ENCODE results near the gene CDCP1.
A peak's percentile ranks its signal among the peaks of the same experiment; 100 is the strongest.
"Not testable (repeated sequence)": the region's sequence is repeated elsewhere in the genome, so short reads cannot be mapped to it uniquely, and the experiment has no call there.

The CDCP1 gene

GRCh38 chr3:45083023-45083422, 63.2 kb downstream of the CDCP1 start:
- no peak overlapping the region for H3K4me3 ChIP-seq (ENCODE audit: low read depth, low read length)
- peaks cover 21% of the 10 kb centered on the region for H3K4me1 ChIP-seq (ENCODE audit: control insufficient read depth, insufficient read depth, low read length, unreplicated experiment)
- H3K27me3 ChIP-seq (ENCODE audit: insufficient read depth, low read length) = no peaks in the 10 kb centered on the region
- H3K36me3 ChIP-seq (ENCODE audit: insufficient read depth, low read length) = no peaks in the 10 kb centered on the region
- H3K79me2 ChIP-seq (ENCODE audit: control insufficient read depth, insufficient read depth, low read length, unreplicated experiment) = no peaks in the 10 kb centered on the region
- H2AFZ ChIP-seq (ENCODE audit: low read length, unreplicated experiment) = no peak overlapping the region
- no peak overlapping the region for H3K27ac ChIP-seq (ENCODE audit: low read depth, low read length)

DNA sequence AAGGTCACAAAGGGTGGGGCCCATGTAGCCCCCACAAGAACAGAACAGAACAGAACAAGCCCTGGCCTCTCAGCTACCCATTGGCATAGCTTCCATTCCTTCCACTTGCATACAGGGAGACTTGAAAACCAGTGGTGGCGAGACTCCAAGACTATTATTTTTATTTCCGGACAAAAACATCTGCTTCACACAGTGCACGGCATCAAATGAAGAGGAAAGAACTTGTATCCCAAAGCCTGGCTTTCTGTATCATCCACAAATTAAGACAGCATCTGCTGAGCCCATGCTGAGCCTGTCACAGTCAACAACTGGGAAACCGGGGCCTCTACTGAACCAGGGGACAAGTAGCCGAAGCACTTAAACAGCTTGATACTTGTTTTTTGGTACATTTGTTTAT, 64.0 kb downstream of the CDCP1 start:
- Histone ChIP-seq H2AFZ (ENCODE audit: low read length, unreplicated experiment) (no peak overlapping the region), H3K27ac (ENCODE audit: low read depth, low read length) (no peak overlapping the region), H3K27me3 (ENCODE audit: insufficient read depth, low read length) (no peaks in the 10 kb centered on the region), H3K4me1 (ENCODE audit: control insufficient read depth, insufficient read depth, low read length, unreplicated experiment) (peaks cover 21% of the 10 kb centered on the region), H3K36me3 (ENCODE audit: insufficient read depth, low read length) (no peaks in the 10 kb centered on the region), H3K4me3 (ENCODE audit: low read depth, low read length) (no peak overlapping the region), H3K79me2 (ENCODE audit: control insufficient read depth, insufficient read depth, low read length, unreplicated experiment) (no peaks in the 10 kb centered on the region)

DNA sequence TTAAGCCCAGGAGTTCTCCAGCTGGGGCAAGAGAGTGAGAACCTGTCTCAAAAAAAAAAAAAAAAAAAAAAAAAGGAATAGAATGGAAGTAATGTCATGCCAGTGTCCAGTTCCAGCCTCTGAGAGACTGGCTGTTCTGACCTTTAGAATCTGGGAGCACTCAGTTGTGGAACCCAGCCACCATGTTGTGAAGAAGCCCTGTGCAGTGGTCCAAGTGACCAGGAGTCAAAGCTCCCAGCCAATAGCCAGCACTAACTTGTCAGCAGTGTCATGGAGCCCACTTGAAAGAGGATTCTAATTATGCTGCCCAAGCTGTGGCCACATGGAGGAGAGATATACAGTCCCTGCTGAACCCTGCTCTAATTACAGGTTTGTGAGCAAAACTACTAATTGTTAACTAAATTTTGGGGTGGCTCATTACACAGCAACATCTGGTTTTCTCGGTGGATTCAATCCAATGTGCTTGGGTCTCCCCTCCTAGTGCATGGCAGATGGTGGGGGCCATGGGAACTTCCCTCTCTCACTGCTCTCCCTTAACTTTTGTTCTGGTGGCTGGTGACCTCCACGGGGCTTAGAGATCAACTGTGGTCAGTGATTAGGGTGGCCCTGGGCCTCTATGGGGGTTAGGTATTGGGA, 64.6 kb downstream of the CDCP1 start:
- H3K4me3 ChIP-seq (ENCODE audit: low read depth, low read length) = no peak overlapping the region
- no peaks in the 10 kb centered on the region for H3K36me3 ChIP-seq (ENCODE audit: insufficient read depth, low read length)
- H3K4me1 ChIP-seq (ENCODE audit: control insufficient read depth, insufficient read depth, low read length, unreplicated experiment) = peaks cover 21% of the 10 kb centered on the region
- no peaks in the 10 kb centered on the region for H3K79me2 ChIP-seq (ENCODE audit: control insufficient read depth, insufficient read depth, low read length, unreplicated experiment)
- no peaks in the 10 kb centered on the region for H3K27me3 ChIP-seq (ENCODE audit: insufficient read depth, low read length)
- H3K27ac ChIP-seq (ENCODE audit: low read depth, low read length) = no peak overlapping the region
- no peak overlapping the region for H2AFZ ChIP-seq (ENCODE audit: low read length, unreplicated experiment)

- no peaks in the 10 kb centered on the region for H3K36me3 ChIP-seq (ENCODE audit: insufficient read depth, low read length)
- H3K4me3 ChIP-seq (ENCODE audit: low read depth, low read length) = no peak overlapping the region
- no peak overlapping the region for H3K27ac ChIP-seq (ENCODE audit: low read depth, low read length)
- H3K79me2 ChIP-seq (ENCODE audit: control insufficient read depth, insufficient read depth, low read length, unreplicated experiment) = no peaks in the 10 kb centered on the region
- H2AFZ ChIP-seq (ENCODE audit: low read length, unreplicated experiment) = no peak overlapping the region
- peaks cover 21% of the 10 kb centered on the region for H3K4me1 ChIP-seq (ENCODE audit: control insufficient read depth, insufficient read depth, low read length, unreplicated experiment)
- no peaks in the 10 kb centered on the region for H3K27me3 ChIP-seq (ENCODE audit: insufficient read depth, low read length)
These were observed 65.4 kb downstream of the CDCP1 start for GRCh38 chr3:45080824-45081223.

- H3K36me3 ChIP-seq (ENCODE audit: insufficient read depth, low read length) = no peaks in the 10 kb centered on the region
- H3K27me3 ChIP-seq (ENCODE audit: insufficient read depth, low read length) = no peaks in the 10 kb centered on the region
- no peak overlapping the region for H3K27ac ChIP-seq (ENCODE audit: low read depth, low read length)
- no peak overlapping the region for H2AFZ ChIP-seq (ENCODE audit: low read length, unreplicated experiment)
- peaks cover 12% of the 10 kb centered on the region for H3K4me1 ChIP-seq (ENCODE audit: control insufficient read depth, insufficient read depth, low read length, unreplicated experiment)
- H3K79me2 ChIP-seq (ENCODE audit: control insufficient read depth, insufficient read depth, low read length, unreplicated experiment) = no peaks in the 10 kb centered on the region
- H3K4me3 ChIP-seq (ENCODE audit: low read depth, low read length) = no peak overlapping the region
These were observed 66.5 kb downstream of the CDCP1 start for GRCh38 chr3:45079715-45080114.

- no peak overlapping the region for H3K4me3 ChIP-seq (ENCODE audit: low read depth, low read length)
- no peaks in the 10 kb centered on the region for H3K27me3 ChIP-seq (ENCODE audit: insufficient read depth, low read length)
- no peak overlapping the region for H2AFZ ChIP-seq (ENCODE audit: low read length, unreplicated experiment)
- no peaks in the 10 kb centered on the region for H3K79me2 ChIP-seq (ENCODE audit: control insufficient read depth, insufficient read depth, low read length, unreplicated experiment)
- H3K36me3 ChIP-seq (ENCODE audit: insufficient read depth, low read length) = no peaks in the 10 kb centered on the region
- H3K27ac ChIP-seq (ENCODE audit: low read depth, low read length) = no peak overlapping the region
- peaks cover 9% of the 10 kb centered on the region for H3K4me1 ChIP-seq (ENCODE audit: control insufficient read depth, insufficient read depth, low read length, unreplicated experiment)
These were observed 67.2 kb downstream of the CDCP1 start for GRCh38 chr3:45078910-45079522.

- not testable (repeated sequence) for H3K79me2 ChIP-seq (ENCODE audit: control insufficient read depth, insufficient read depth, low read length, unreplicated experiment); H3K27ac ChIP-seq (ENCODE audit: low read depth, low read length); H3K27me3 ChIP-seq (ENCODE audit: insufficient read depth, low read length); H3K4me3 ChIP-seq (ENCODE audit: low read depth, low read length); H3K4me1 ChIP-seq (ENCODE audit: control insufficient read depth, insufficient read depth, low read length, unreplicated experiment); H3K36me3 ChIP-seq (ENCODE audit: insufficient read depth, low read length); H2AFZ ChIP-seq (ENCODE audit: low read length, unreplicated experiment)
These were observed 67.9 kb downstream of the CDCP1 start for GRCh38 chr3:45078256-45078655.

GRCh38 chr3:45075821-45076625, 70.2 kb downstream of the CDCP1 start:
- no peaks in the 10 kb centered on the region for H3K4me1 ChIP-seq (ENCODE audit: control insufficient read depth, insufficient read depth, low read length, unreplicated experiment)
- H3K4me3 ChIP-seq (ENCODE audit: low read depth, low read length) = no peak overlapping the region
- no peaks in the 10 kb centered on the region for H3K36me3 ChIP-seq (ENCODE audit: insufficient read depth, low read length)
- H3K79me2 ChIP-seq (ENCODE audit: control insufficient read depth, insufficient read depth, low read length, unreplicated experiment) = no peaks in the 10 kb centered on the region
- no peak overlapping the region for H3K27ac ChIP-seq (ENCODE audit: low read depth, low read length)
- no peak overlapping the region for H2AFZ ChIP-seq (ENCODE audit: low read length, unreplicated experiment)
- no peaks in the 10 kb centered on the region for H3K27me3 ChIP-seq (ENCODE audit: insufficient read depth, low read length)

DNA sequence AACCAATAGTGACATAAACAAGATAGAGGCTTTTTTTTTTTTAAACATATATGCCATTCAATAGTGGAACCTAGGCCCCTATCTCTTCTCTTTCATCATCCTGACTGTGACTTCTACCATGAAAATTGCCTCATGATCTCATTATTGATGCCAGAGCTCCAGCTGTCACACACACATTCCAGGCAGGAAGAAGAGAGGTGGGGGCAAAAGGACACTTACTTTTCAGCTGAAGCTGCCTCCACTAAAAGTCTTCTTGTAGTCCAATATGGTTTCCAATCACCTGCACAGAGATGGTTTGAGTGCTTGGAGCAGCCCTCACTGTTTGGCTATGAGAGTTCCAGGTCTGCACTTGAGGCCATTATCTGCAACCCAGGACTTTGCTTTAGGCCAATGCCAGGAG, 75.1 kb downstream of the CDCP1 start:
- Histone ChIP-seq H3K4me3 (ENCODE audit: low read depth, low read length) (no peak overlapping the region), H3K27me3 (ENCODE audit: insufficient read depth, low read length) (no peaks in the 10 kb centered on the region), H3K36me3 (ENCODE audit: insufficient read depth, low read length) (no peaks in the 10 kb centered on the region), H3K79me2 (ENCODE audit: control insufficient read depth, insufficient read depth, low read length, unreplicated experiment) (no peaks in the 10 kb centered on the region), H3K27ac (ENCODE audit: low read depth, low read length) (no peak overlapping the region), H2AFZ (ENCODE audit: low read length, unreplicated experiment) (no peak overlapping the region), H3K4me1 (ENCODE audit: control insufficient read depth, insufficient read depth, low read length, unreplicated experiment) (peaks cover 10% of the 10 kb centered on the region)

DNA sequence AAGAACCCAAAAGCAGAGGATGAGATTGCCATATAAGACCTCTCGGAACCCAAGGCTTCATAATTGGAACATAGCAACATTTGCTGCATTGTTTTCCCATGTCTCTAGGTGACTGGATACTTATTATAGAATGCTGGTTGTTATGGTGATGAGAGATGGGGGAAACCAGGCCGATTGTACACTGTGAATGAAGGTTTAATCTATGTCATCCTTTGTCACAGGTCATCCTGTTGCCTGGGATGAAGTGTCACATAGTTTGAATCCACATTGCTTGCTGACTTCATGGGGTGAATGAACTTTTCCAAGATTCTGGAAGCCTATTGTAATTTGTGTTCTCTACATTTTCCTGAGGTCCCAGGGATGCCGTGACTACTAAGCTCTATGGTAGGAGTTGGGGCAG, 78.2 kb downstream of the CDCP1 start:
- no peak overlapping the region for H3K27ac ChIP-seq (ENCODE audit: low read depth, low read length)
- H2AFZ ChIP-seq (ENCODE audit: low read length, unreplicated experiment) = no peak overlapping the region
- H3K4me1 ChIP-seq (ENCODE audit: control insufficient read depth, insufficient read depth, low read length, unreplicated experiment) = peaks cover 27% of the 10 kb centered on the region

DNA sequence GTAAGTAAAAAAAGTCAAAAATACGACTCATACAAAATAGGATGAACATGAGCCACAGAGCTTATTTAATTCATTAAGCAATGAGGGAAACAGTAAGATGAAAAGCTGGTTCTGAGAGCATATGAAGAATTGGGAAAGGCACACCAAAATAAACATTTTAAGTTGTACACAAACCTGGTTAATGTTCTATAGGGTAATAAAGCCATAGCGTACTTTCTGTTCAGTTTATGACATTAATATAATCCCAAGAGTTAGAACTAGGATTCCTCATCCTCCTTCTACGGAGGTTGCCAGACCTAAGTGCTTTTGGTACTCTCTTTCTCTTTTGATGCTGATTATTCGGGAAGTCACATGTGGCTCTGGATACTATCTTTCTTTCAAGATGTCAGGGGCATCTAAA, 78.7 kb downstream of the CDCP1 start:
- Histone ChIP-seq H3K27me3 (ENCODE audit: insufficient read depth, low read length) (no peaks in the 10 kb centered on the region), H2AFZ (ENCODE audit: low read length, unreplicated experiment) (no peak overlapping the region), H3K36me3 (ENCODE audit: insufficient read depth, low read length) (no peaks in the 10 kb centered on the region), H3K27ac (ENCODE audit: low read depth, low read length) (peak overlapping the region; percentile 13; the same call in 1 of the 2 replicates), H3K4me3 (ENCODE audit: low read depth, low read length) (no peak overlapping the region), H3K79me2 (ENCODE audit: control insufficient read depth, insufficient read depth, low read length, unreplicated experiment) (no peaks in the 10 kb centered on the region), H3K4me1 (ENCODE audit: control insufficient read depth, insufficient read depth, low read length, unreplicated experiment) (peaks cover 29% of the 10 kb centered on the region)

More for the DNA sequence above, 78.2 kb downstream of the CDCP1 start:
- H3K36me3 ChIP-seq (ENCODE audit: insufficient read depth, low read length) = no peaks in the 10 kb centered on the region
- H3K27me3 ChIP-seq (ENCODE audit: insufficient read depth, low read length) = no peaks in the 10 kb centered on the region
- H3K79me2 ChIP-seq (ENCODE audit: control insufficient read depth, insufficient read depth, low read length, unreplicated experiment) = no peaks in the 10 kb centered on the region
- no peak overlapping the region for H3K4me3 ChIP-seq (ENCODE audit: low read depth, low read length)

All from ACC112 (cell line).